Measurements from ENCODE around the gene RPUSD4. TPM values are rescaled to one million over a fixed set of nuclear protein-coding genes. Genes with fewer than 3 reads are reported as not detected.

Gene RPUSD4
- total and polyA plus RNA-seq, 8 donors: 14.5 to 31.4 (median 18.3) TPM

GRCh38 chr11:126165757-126166156 lies 45.7 kb downstream of the RPUSD4 start:
- intact Hi-C loops (cut with DNase I): no loop called here
- Histone ChIP-seq H3K4me3 (no peak overlapping the region), H3K36me3 (no peaks in the 10 kb centered on the region), H3K9me3 (no peaks in the 10 kb centered on the region), H3K4me1 (no peaks in the 10 kb centered on the region), H3K27ac (no peak overlapping the region), H3K27me3 (no peaks in the 10 kb centered on the region)
- no peak for FAIRE-seq
- peak in 1 of 6 donors; percentile 37 for DNase-seq
- ATAC-seq: no peak
- WGBS, 2 donors: 81 to 84% methylated on average over 10 of the region's 10 CpGs
- TF ChIP-seq CTCF (IDR thresholded peaks at IDR 0.05): no peak

- intact Hi-C loops (cut with DNase I): no loop called here
- H3K36me3 ChIP-seq: no peaks in the 10 kb centered on the region
- H3K4me3 ChIP-seq: no peak overlapping the region
- DNase-seq (peak in 1 of 6 donors; percentile 35), ATAC-seq (no peak), FAIRE-seq (no peak)
- H3K27me3 ChIP-seq: no peaks in the 10 kb centered on the region
- WGBS, 2 donors: 76 to 77% methylated on average over 9 of the region's 9 CpGs
- H3K4me1 ChIP-seq: no peaks in the 10 kb centered on the region
- no peak overlapping the region for H3K27ac ChIP-seq
- no peaks in the 10 kb centered on the region for H3K9me3 ChIP-seq
- no peak for TF ChIP-seq CTCF (IDR thresholded peaks at IDR 0.05)
Measured at GRCh38 chr11:126165311-126165720, 46.1 kb downstream of the RPUSD4 start.

GRCh38 chr11:126164781-126165180 lies 46.7 kb downstream of the RPUSD4 start:
- Histone ChIP-seq H3K36me3 (no peaks in the 10 kb centered on the region), H3K27ac (no peak overlapping the region), H3K27me3 (no peaks in the 10 kb centered on the region), H3K9me3 (no peaks in the 10 kb centered on the region), H3K4me3 (no peak overlapping the region), H3K4me1 (no peaks in the 10 kb centered on the region)
- 76 to 84% methylated on average over 8 of the region's 8 CpGs for WGBS, 2 donors
- DNase-seq: peak in 1 of 6 donors; percentile 3
- no peak for FAIRE-seq
- ATAC-seq: no peak
- intact Hi-C loops (cut with DNase I): no loop called here
- TF ChIP-seq CTCF (IDR thresholded peaks at IDR 0.05): no peak

- H3K4me1 ChIP-seq: no peaks in the 10 kb centered on the region
- no peak overlapping the region for H3K4me3 ChIP-seq
- no peaks in the 10 kb centered on the region for H3K27me3 ChIP-seq
- 79 to 83% methylated on average over 9 of the region's 9 CpGs for WGBS, 2 donors
- no peaks in the 10 kb centered on the region for H3K36me3 ChIP-seq
- DNase-seq (peak in 1 of 6 donors; percentile 17), FAIRE-seq (no peak), ATAC-seq (no peak)
- H3K27ac ChIP-seq: no peak overlapping the region
- intact Hi-C loops (cut with DNase I): no loop called here
- no peaks in the 10 kb centered on the region for H3K9me3 ChIP-seq
- no peak for TF ChIP-seq CTCF (IDR thresholded peaks at IDR 0.05)
Measured at GRCh38 chr11:126163779-126164178, 47.7 kb downstream of the RPUSD4 start.

- intact Hi-C loops (cut with DNase I): no loop called here
- DNase-seq: peak in 1 of 6 donors; percentile 49
- H3K4me3 ChIP-seq: no peak overlapping the region
- no peaks in the 10 kb centered on the region for H3K4me1 ChIP-seq
- peak in 2 of 4 donors; percentile 41 to 73 for ATAC-seq
- FAIRE-seq: no peak
- no peak overlapping the region for H3K27ac ChIP-seq
- TF ChIP-seq CTCF (IDR thresholded peaks at IDR 0.05): no peak
- H3K36me3 ChIP-seq: no peaks in the 10 kb centered on the region
- H3K9me3 ChIP-seq: no peaks in the 10 kb centered on the region
- 60 to 70% methylated on average over 22 of the region's 22 CpGs for WGBS, 2 donors
- H3K27me3 ChIP-seq: no peaks in the 10 kb centered on the region
Measured at GRCh38 chr11:126163074-126163700, 48.3 kb downstream of the RPUSD4 start.

Data from pancreas (tissue), 10 donors.